Glutamatergic neuron (in vitro differentiated cells): ENCODE results near the gene UBTD1. TPM values are rescaled to one million over a fixed set of nuclear protein-coding genes. Genes with fewer than 3 reads are reported as not detected.

Experiments
- DNase-seq: peaks from one replicate; pipeline ENCODE4 v3.0.0; 2022
- H3K27ac Mint-ChIP-seq: one replicate; pipeline ENCODE4 v1.8.0; 2020; ENCODE audit warnings: mild to moderate bottlenecking, mixed read lengths, inconsistent platforms; ENCODE audit not compliant: unreplicated experiment
- H3K27me3 Mint-ChIP-seq: one replicate; pipeline ENCODE4 v1.8.0; 2020; ENCODE audit warnings: mild to moderate bottlenecking, moderate library complexity, mixed read lengths, inconsistent platforms; ENCODE audit not compliant: unreplicated experiment
- H3K36me3 Mint-ChIP-seq: one replicate; pipeline ENCODE4 v1.8.0; 2020; ENCODE audit warnings: mild to moderate bottlenecking, mixed read lengths, inconsistent platforms; ENCODE audit not compliant: unreplicated experiment
- H3K4me1 Mint-ChIP-seq: one replicate; pipeline ENCODE4 v1.8.0; 2020; ENCODE audit warnings: mild to moderate bottlenecking, low read depth, mixed read lengths, inconsistent platforms; ENCODE audit not compliant: unreplicated experiment
- H3K4me3 Mint-ChIP-seq: one replicate; pipeline ENCODE4 v1.8.0; 2020; ENCODE audit warnings: mild to moderate bottlenecking, mixed read lengths, inconsistent platforms; ENCODE audit not compliant: unreplicated experiment
- H3K9me3 Mint-ChIP-seq: one replicate; pipeline ENCODE4 v1.8.0; 2020; ENCODE audit warnings: mild to moderate bottlenecking, moderate library complexity, mixed read lengths, inconsistent platforms; ENCODE audit not compliant: unreplicated experiment
- total RNA-seq: library from RNA; stranded (reverse); fragmentation: NEBNext Ultra II Directional; extraction: Animal tissue kit (Norgen Biotek cat#: 25700); gene quantifications from one replicate; pipeline ENCODE4 v1.2.1, GENCODE V29; 2021; ENCODE audit not compliant: unreplicated experiment
- TF ChIP-seq, protein P1 (sequence below): fragments of 200-600 bp; sonication (generic); IDR thresholded peaks from one replicate; pipeline ENCODE4 v1.5.0; 2021; ENCODE audit not compliant: partially characterized antibody, unreplicated experiment

UBTD1 gene
- total RNA-seq, 1 donor from 2014 or later, result 8.0 TPM

GRCh38 chr10:97529685-97530465, 31.2 kb downstream of the UBTD1 start:
- TF ChIP-seq, protein P1, sequence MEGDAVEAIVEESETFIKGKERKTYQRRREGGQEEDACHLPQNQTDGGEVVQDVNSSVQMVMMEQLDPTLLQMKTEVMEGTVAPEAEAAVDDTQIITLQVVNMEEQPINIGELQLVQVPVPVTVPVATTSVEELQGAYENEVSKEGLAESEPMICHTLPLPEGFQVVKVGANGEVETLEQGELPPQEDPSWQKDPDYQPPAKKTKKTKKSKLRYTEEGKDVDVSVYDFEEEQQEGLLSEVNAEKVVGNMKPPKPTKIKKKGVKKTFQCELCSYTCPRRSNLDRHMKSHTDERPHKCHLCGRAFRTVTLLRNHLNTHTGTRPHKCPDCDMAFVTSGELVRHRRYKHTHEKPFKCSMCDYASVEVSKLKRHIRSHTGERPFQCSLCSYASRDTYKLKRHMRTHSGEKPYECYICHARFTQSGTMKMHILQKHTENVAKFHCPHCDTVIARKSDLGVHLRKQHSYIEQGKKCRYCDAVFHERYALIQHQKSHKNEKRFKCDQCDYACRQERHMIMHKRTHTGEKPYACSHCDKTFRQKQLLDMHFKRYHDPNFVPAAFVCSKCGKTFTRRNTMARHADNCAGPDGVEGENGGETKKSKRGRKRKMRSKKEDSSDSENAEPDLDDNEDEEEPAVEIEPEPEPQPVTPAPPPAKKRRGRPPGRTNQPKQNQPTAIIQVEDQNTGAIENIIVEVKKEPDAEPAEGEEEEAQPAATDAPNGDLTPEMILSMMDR, result no peak
- peaks cover 6% of the 10 kb centered on the region for H3K9me3 Mint-ChIP-seq
- peak overlapping the region; percentile 19 for H3K27ac Mint-ChIP-seq
- DNase-seq, result no peak
- H3K36me3 Mint-ChIP-seq, result peaks cover 6% of the 10 kb centered on the region
- peak overlapping the region; percentile 4 for H3K4me3 Mint-ChIP-seq
- peaks cover 6% of the 10 kb centered on the region for H3K4me1 Mint-ChIP-seq
- peaks cover 3% of the 10 kb centered on the region for H3K27me3 Mint-ChIP-seq

GRCh38 chr10:97531401-97531986, 32.8 kb downstream of the UBTD1 start:
- no peak for DNase-seq
- H3K9me3 Mint-ChIP-seq, result peaks cover 6% of the 10 kb centered on the region
- TF ChIP-seq, protein P1, result no peak
- H3K27me3 Mint-ChIP-seq, result peaks cover 3% of the 10 kb centered on the region
- peak overlapping the region; percentile 22 for H3K27ac Mint-ChIP-seq
- peaks cover 6% of the 10 kb centered on the region for H3K36me3 Mint-ChIP-seq
- H3K4me3 Mint-ChIP-seq, result no peak overlapping the region
- peaks cover 4% of the 10 kb centered on the region for H3K4me1 Mint-ChIP-seq

GRCh38 chr10:97532935-97533671, 34.4 kb downstream of the UBTD1 start:
- DNase-seq, result peak; percentile 71
- peaks cover 6% of the 10 kb centered on the region for H3K9me3 Mint-ChIP-seq
- peaks cover 4% of the 10 kb centered on the region for H3K4me1 Mint-ChIP-seq

DNA sequence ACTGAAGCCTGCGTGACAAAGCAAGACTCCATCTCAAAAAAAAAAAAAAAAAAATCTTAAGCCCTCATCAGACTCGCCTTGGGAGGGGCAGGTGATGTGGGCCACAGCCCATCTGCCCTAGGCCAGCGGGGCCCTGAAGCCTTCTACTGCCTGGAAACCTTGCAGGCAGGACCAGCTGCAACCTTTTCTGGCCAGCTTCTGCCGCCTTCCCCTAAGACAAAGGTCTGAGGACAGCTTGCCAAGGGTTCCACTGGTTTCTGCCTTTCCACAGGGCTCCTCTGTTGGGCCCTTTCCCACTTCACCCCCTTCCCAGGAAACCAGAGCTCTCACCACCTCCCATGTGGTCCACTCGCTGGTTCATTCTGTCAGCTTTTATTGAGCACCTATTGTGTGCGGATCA, 35.2 kb downstream of the UBTD1 start:
- Mint-ChIP-seq H3K4me3 (no peak overlapping the region), H3K4me1 (peaks cover 4% of the 10 kb centered on the region), H3K9me3 (peaks cover 6% of the 10 kb centered on the region), H3K27me3 (peaks cover 5% of the 10 kb centered on the region), H3K27ac (no peak overlapping the region), H3K36me3 (peaks cover 6% of the 10 kb centered on the region)
- TF ChIP-seq, protein P1, result no peak
- DNase-seq, result no peak

More at GRCh38 chr10:97532935-97533671, 34.4 kb downstream of the UBTD1 start:
- H3K27me3 Mint-ChIP-seq, result peaks cover 3% of the 10 kb centered on the region
- no peak overlapping the region for H3K4me3 Mint-ChIP-seq
- TF ChIP-seq, protein P1, result no peak
- H3K27ac Mint-ChIP-seq, result no peak overlapping the region
- peaks cover 6% of the 10 kb centered on the region for H3K36me3 Mint-ChIP-seq
